Neural cell (in vitro differentiated cells): Measurements from ENCODE around the gene IL17D. TPM values are rescaled to one million over a fixed set of nuclear protein-coding genes. Genes with fewer than 3 reads are reported as not detected.

Experiments used
- H2AFZ ChIP-seq: fragments of 200-600, 300-800 bp; sonication (generic), shearing (Covaris generic); 2 replicates; pipeline ENCODE4 v1.6.0; 2014; ENCODE audit warnings: low read depth, mild to moderate bottlenecking, antibody characterized with exemption, low read length, moderate library complexity
- H3F3A ChIP-seq: fragments of 200-600 bp; shearing (Covaris generic); 2 replicates; pipeline ENCODE4 v1.6.1; 2016; ENCODE audit warnings: mild to moderate bottlenecking, moderate library complexity, mixed read lengths, antibody characterized with exemption, low read length; ENCODE audit not compliant: insufficient read depth, poor library complexity, severe bottlenecking
- H3K27ac ChIP-seq: fragments of 200-600, 300-800 bp; sonication (generic), shearing (Covaris generic); 2 replicates; pipeline ENCODE4 v1.5.1; 2014; ENCODE audit warnings: mild to moderate bottlenecking, low read length, moderate library complexity
- H3K27me3 ChIP-seq: fragments of 300-800, 200-600 bp; sonication (generic), shearing (Covaris generic); 2 replicates; pipeline ENCODE4 v1.6.0; 2014; ENCODE audit warnings: mild to moderate bottlenecking, low read depth, low read length, moderate library complexity; ENCODE audit not compliant: insufficient read depth
- H3K36me3 ChIP-seq: fragments of 300-800, 200-600 bp; sonication (generic), shearing (Covaris generic); 2 replicates; pipeline ENCODE4 v1.5.1; 2014; ENCODE audit warnings: mild to moderate bottlenecking, antibody characterized with exemption, low read length, moderate library complexity; ENCODE audit not compliant: insufficient read depth
- H3K4me2 ChIP-seq: fragments of 300-800, 200-600 bp; sonication (generic), shearing (Covaris generic); 2 replicates; pipeline ENCODE4 v1.6.0; 2014; ENCODE audit warnings: mild to moderate bottlenecking, low read length
- H3K4me3 ChIP-seq: fragments of 300-800, 200-600 bp; sonication (generic), shearing (Covaris generic); 2 replicates; pipeline ENCODE4 v1.5.1; 2014; ENCODE audit warnings: mild to moderate bottlenecking, low read length, moderate library complexity
- H3K79me2 ChIP-seq: fragments of 200-600 bp; shearing (Covaris generic); replicated peaks from 2 replicates; pipeline ENCODE4 v1.6.0; 2014; ENCODE audit warnings: mild to moderate bottlenecking, low read length, moderate library complexity; ENCODE audit not compliant: insufficient read depth
- H3K9ac ChIP-seq: fragments of 300-800, 200-600 bp; sonication (generic), shearing (Covaris generic); 2 replicates; pipeline ENCODE4 v1.6.1; 2016; ENCODE audit warnings: mild to moderate bottlenecking, low read length, mixed read lengths
- H3K9me2 ChIP-seq: fragments of 200-600 bp; shearing (Covaris generic); 2 replicates; pipeline ENCODE4 v1.6.1; 2016; ENCODE audit warnings: mild to moderate bottlenecking, low read length, mixed read lengths; ENCODE audit not compliant: insufficient read depth
- H3K9me3 ChIP-seq: fragments of 200-600, 300-800 bp; sonication (generic), shearing (Covaris generic); 2 replicates; pipeline ENCODE4 v1.6.1; 2016; ENCODE audit warnings: mild to moderate bottlenecking, mixed run types, low read length, moderate library complexity, mixed read lengths
- H4K20me1 ChIP-seq: fragments of 200-600 bp; shearing (Covaris generic); 2 replicates; pipeline ENCODE4 v1.6.1; 2016; ENCODE audit warnings: mild to moderate bottlenecking, mixed run types; ENCODE audit not compliant: insufficient read depth
- CTCF ChIP-seq: fragments of 450-650 bp; IDR thresholded peaks from 2 replicates; pipeline ENCODE4 v1.5.1; 2014; ENCODE audit warnings: antibody characterized with exemption, mild to moderate bottlenecking, moderate library complexity; ENCODE audit not compliant: poor library complexity, severe bottlenecking
- EP300 ChIP-seq: fragments of 450-650 bp; conservative IDR thresholded peaks from 2 replicates; pipeline ENCODE4 v1.6.1; 2014; ENCODE audit warnings: antibody characterized with exemption, mild to moderate bottlenecking, moderate library complexity; ENCODE audit not compliant: poor library complexity, severe bottlenecking
- EZH2 ChIP-seq: fragments of 200-600, 300-800 bp; shearing (Covaris generic), sonication (generic); IDR thresholded peaks from 2 replicates; pipeline ENCODE4 v1.6.1; 2014; ENCODE audit warnings: antibody characterized with exemption, low read length, borderline replicate concordance, mild to moderate bottlenecking; ENCODE audit not compliant: insufficient read depth, poor library complexity, severe bottlenecking
- MXI1 ChIP-seq: fragments of 450-650 bp; conservative IDR thresholded peaks from 2 replicates; pipeline ENCODE4 v1.6.1; 2014; ENCODE audit warnings: antibody characterized with exemption, mild to moderate bottlenecking; ENCODE audit not compliant: poor library complexity, severe bottlenecking
- POLR2AphosphoS5 ChIP-seq: IDR thresholded peaks from 2 replicates; pipeline ENCODE4 v1.6.1; 2012
- RAD21 ChIP-seq: fragments of 450-650 bp; conservative IDR thresholded peaks from 2 replicates; pipeline ENCODE4 v1.6.1; 2014; ENCODE audit warnings: antibody characterized with exemption, mild to moderate bottlenecking, moderate library complexity
- REST ChIP-seq: IDR thresholded peaks from 2 replicates; pipeline ENCODE4 v1.6.1; 2012; ENCODE audit warnings: borderline replicate concordance
- SMC3 ChIP-seq: fragments of 450-650 bp; conservative IDR thresholded peaks from 2 replicates; pipeline ENCODE4 v1.6.1; 2014; ENCODE audit warnings: antibody characterized with exemption, mild to moderate bottlenecking, moderate library complexity; ENCODE audit not compliant: poor library complexity
- TAF1 ChIP-seq: IDR thresholded peaks from 2 replicates; pipeline ENCODE4 v1.6.1; 2012; ENCODE audit warnings: low read depth
- polyA plus RNA-seq: library from polyadenylated mRNA; depleted of rRNA; stranded (reverse); fragments of >200 nt; gene quantifications from 2 replicates; pipeline ENCODE4 v1.2.3, GENCODE V29; 2014

Gene IL17D
- polyA plus RNA-seq, 1 donor from 2014 or later, result 14.5 TPM

- Histone ChIP-seq H2AFZ (no peak overlapping the region), H4K20me1 (no peaks in the 10 kb centered on the region), H3K9me3 (no peaks in the 10 kb centered on the region), H3K27ac (no peak overlapping the region), H3K9ac (no peak overlapping the region), H3F3A (no peaks in the 10 kb centered on the region), H3K4me2 (no peak overlapping the region), H3K27me3 (no peaks in the 10 kb centered on the region), H3K4me3 (no peak overlapping the region), H3K9me2 (no peaks in the 10 kb centered on the region), H3K36me3 (no peaks in the 10 kb centered on the region), H3K79me2 (no peaks in the 10 kb centered on the region)
- TF ChIP-seq TAF1 (no peak), RAD21 (no peak), EP300 (no peak), REST (no peak), SMC3 (no peak), EZH2 (no peak), CTCF (no peak), POLR2AphosphoS5 (no peak), MXI1 (no peak)
Measured at GRCh38 chr13:20658451-20659040, 45.0 kb upstream of the IL17D start.

GRCh38 chr13:20664351-20664750 is 39.1 kb upstream of the IL17D start:
- H3K9me3 ChIP-seq, result no peaks in the 10 kb centered on the region
- H3K79me2 ChIP-seq, result no peaks in the 10 kb centered on the region
- no peaks in the 10 kb centered on the region for H3F3A ChIP-seq
- no peak overlapping the region for H3K27ac ChIP-seq
- H2AFZ ChIP-seq, result no peak overlapping the region
- no peaks in the 10 kb centered on the region for H3K9me2 ChIP-seq
- TF ChIP-seq REST (no peak), SMC3 (no peak), POLR2AphosphoS5 (no peak), TAF1 (no peak), CTCF (no peak), MXI1 (no peak), EP300 (no peak), RAD21 (no peak), EZH2 (no peak)
- no peaks in the 10 kb centered on the region for H3K36me3 ChIP-seq
- no peak overlapping the region for H3K9ac ChIP-seq
- no peak overlapping the region for H3K4me3 ChIP-seq
- no peaks in the 10 kb centered on the region for H4K20me1 ChIP-seq
- H3K4me2 ChIP-seq, result no peak overlapping the region
- H3K27me3 ChIP-seq, result no peaks in the 10 kb centered on the region
